Panc1 (cell line): Measurements from ENCODE around the gene RSPH3.

Experiments used
- TCF7L2 ChIP-seq: IDR thresholded peaks from 2 replicates; pipeline ENCODE4 v1.6.1; 2011; ENCODE audit warnings: mild to moderate bottlenecking, low read depth, low read length, inconsistent platforms
- TF ChIP-seq, protein P1 (sequence below): fragments of 450-650 bp; IDR thresholded peaks from 2 replicates; pipeline ENCODE4 v1.5.1; 2017; ENCODE audit warnings: mild to moderate bottlenecking

DNA sequence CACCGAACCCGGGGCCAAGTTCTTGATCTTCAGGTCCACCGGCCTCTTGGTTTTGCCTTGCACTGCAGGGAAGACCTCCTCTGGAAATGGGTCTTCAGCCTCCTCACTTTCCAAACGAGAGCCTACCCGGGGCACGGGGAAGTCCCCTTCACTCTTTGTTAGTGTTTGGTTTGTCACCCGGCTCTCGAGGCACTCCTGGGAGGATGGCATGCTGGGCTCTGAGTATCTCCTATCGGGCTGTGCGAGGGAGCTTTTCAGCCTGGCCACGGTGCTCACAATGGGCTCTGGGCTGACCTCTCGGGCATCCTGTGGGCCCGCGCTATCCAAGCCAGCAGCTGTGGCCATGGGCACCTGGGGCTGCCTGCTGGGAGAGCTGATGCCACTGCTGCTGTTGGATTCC, 36.7 kb upstream of the RSPH3 start:
- TF ChIP-seq, protein P1, sequence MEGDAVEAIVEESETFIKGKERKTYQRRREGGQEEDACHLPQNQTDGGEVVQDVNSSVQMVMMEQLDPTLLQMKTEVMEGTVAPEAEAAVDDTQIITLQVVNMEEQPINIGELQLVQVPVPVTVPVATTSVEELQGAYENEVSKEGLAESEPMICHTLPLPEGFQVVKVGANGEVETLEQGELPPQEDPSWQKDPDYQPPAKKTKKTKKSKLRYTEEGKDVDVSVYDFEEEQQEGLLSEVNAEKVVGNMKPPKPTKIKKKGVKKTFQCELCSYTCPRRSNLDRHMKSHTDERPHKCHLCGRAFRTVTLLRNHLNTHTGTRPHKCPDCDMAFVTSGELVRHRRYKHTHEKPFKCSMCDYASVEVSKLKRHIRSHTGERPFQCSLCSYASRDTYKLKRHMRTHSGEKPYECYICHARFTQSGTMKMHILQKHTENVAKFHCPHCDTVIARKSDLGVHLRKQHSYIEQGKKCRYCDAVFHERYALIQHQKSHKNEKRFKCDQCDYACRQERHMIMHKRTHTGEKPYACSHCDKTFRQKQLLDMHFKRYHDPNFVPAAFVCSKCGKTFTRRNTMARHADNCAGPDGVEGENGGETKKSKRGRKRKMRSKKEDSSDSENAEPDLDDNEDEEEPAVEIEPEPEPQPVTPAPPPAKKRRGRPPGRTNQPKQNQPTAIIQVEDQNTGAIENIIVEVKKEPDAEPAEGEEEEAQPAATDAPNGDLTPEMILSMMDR: no peak
- TF ChIP-seq TCF7L2: no peak
